IMR-90 (cell line): ENCODE measurements around the gene PRL. TPM values are rescaled to one million over a fixed set of nuclear protein-coding genes. Genes with fewer than 3 reads are reported as not detected.
A peak's percentile ranks its signal among the peaks of the same experiment; 100 is the strongest.

Source experiments
- ATAC-seq: fragments of 200-7000 bp; cut with Tn5 transposase; 2 replicates; pipeline ENCODE4 v1.9.1; 2020; ENCODE audit warnings: low read depth, mild to moderate bottlenecking, moderate library complexity
- BruUV-seq: library from RNA; stranded (reverse); fragments of 400-500 nt; replicated peaks from 2 replicates; lab custom pipeline; 2021; lab: Mats Ljungman, UMichigan
- CTCF ChIA-PET: fragments of 300-600 bp; formaldehyde crosslinking; extraction: SDS; loops from one replicate; lab custom pipeline; 2021; ENCODE audit warnings: antibody characterized with exemption; lab: Yijun Ruan, JAX
- POLR2A ChIA-PET: fragments of 300-600 bp; sonication (Branson Sonifier 250); formaldehyde crosslinking; loops from one replicate; lab custom pipeline; 2022; ENCODE audit warnings: antibody characterized with exemption; ENCODE audit not compliant: unreplicated experiment; lab: Charles Lee
- DNase-seq: peaks from one replicate; pipeline ENCODE4 v3.0.0; 2013
- H2AFZ ChIP-seq: replicated peaks from 2 replicates; pipeline ENCODE3; 2013; ENCODE audit warnings: low read length, mild to moderate bottlenecking; ENCODE audit not compliant: poor library complexity
- H2AK5ac ChIP-seq: 2 replicates; pipeline ENCODE4 v1.6.1; 2013; ENCODE audit warnings: low read depth, low read length, inconsistent platforms
- H2AK9ac ChIP-seq: replicated peaks from 2 replicates; pipeline ENCODE3; 2013; ENCODE audit warnings: mild to moderate bottlenecking, low read depth, low read length, moderate library complexity; ENCODE audit not compliant: poor library complexity
- H2BK120ac ChIP-seq: 2 replicates; pipeline ENCODE4 v1.6.1; 2013; ENCODE audit warnings: low read depth, low read length, inconsistent platforms
- H2BK15ac ChIP-seq: 3 replicates; pipeline ENCODE4 v1.6.1; 2013; ENCODE audit warnings: low read depth, low read length, inconsistent platforms
- H2BK20ac ChIP-seq: 2 replicates; pipeline ENCODE4 v1.6.1; 2013; ENCODE audit warnings: low read depth, mild to moderate bottlenecking, inconsistent platforms, low read length, moderate library complexity
- H2BK5ac ChIP-seq: 2 replicates; pipeline ENCODE4 v1.6.1; 2013; ENCODE audit warnings: mild to moderate bottlenecking, low read depth, low read length, inconsistent platforms; ENCODE audit not compliant: poor library complexity, severe bottlenecking
- H3K14ac ChIP-seq: replicated peaks from 2 replicates; pipeline ENCODE4 v1.6.1; 2013; ENCODE audit warnings: low read depth, low read length, inconsistent platforms
- H3K18ac ChIP-seq: 2 replicates; pipeline ENCODE4 v1.6.1; 2013; ENCODE audit warnings: low read depth, low read length, control low read depth
- H3K23ac ChIP-seq: 2 replicates; pipeline ENCODE4 v1.6.1; 2013; ENCODE audit warnings: low read depth, low read length, inconsistent platforms
- H3K27ac ChIP-seq: 2 replicates; pipeline ENCODE4 v1.5.1; 2013; ENCODE audit warnings: mild to moderate bottlenecking, control low read depth, low read length; ENCODE audit not compliant: insufficient read depth
- H3K27me3 ChIP-seq: 2 replicates; pipeline ENCODE4 v1.6.1; 2013; ENCODE audit warnings: low read length; ENCODE audit not compliant: control insufficient read depth, insufficient read depth
- H3K36me3 ChIP-seq: 2 replicates; pipeline ENCODE4 v1.6.1; 2013; ENCODE audit warnings: low read length, mixed read lengths; ENCODE audit not compliant: control insufficient read depth, insufficient read depth
- H3K4ac ChIP-seq: 2 replicates; pipeline ENCODE4 v1.6.1; 2013; ENCODE audit warnings: low read depth, low read length, inconsistent platforms
- H3K4me1 ChIP-seq: 2 replicates; pipeline ENCODE4 v1.6.1; 2013; ENCODE audit warnings: low read length, mixed read lengths; ENCODE audit not compliant: control insufficient read depth, insufficient read depth
- H3K4me2 ChIP-seq: 2 replicates; pipeline ENCODE4 v1.6.1; 2013; ENCODE audit warnings: low read depth, mild to moderate bottlenecking, control low read depth, low read length, moderate library complexity
- H3K4me3 ChIP-seq: 2 replicates; pipeline ENCODE4 v1.5.1; 2013; ENCODE audit warnings: low read depth, mild to moderate bottlenecking, control low read depth, low read length, moderate library complexity; ENCODE audit not compliant: insufficient read depth
- H3K56ac ChIP-seq: 2 replicates; pipeline ENCODE4 v1.6.1; 2013; ENCODE audit warnings: low read length, inconsistent platforms; ENCODE audit not compliant: insufficient read depth; ENCODE audit errors: extremely low read depth
- H3K79me1 ChIP-seq, 2 experiments: 2 replicates each; pipeline ENCODE4 v1.6.1; 2013; ENCODE audit warnings: low read length in 2 of 2, inconsistent platforms in 1 of 2, low read depth in 1 of 2
- H3K9ac ChIP-seq: 2 replicates; pipeline ENCODE4 v1.6.1; 2013; ENCODE audit warnings: low read depth, low read length, control low read depth
- H3K9me1 ChIP-seq: 2 replicates; pipeline ENCODE4 v1.6.1; 2013; ENCODE audit warnings: low read length, inconsistent platforms; ENCODE audit not compliant: insufficient read depth
- H3K9me3 ChIP-seq: 2 replicates; pipeline ENCODE4 v1.6.1; 2013; ENCODE audit warnings: low read length; ENCODE audit not compliant: control insufficient read depth, insufficient read depth
- H4K20me1 ChIP-seq: 2 replicates; pipeline ENCODE4 v1.6.1; 2013; ENCODE audit warnings: low read length, inconsistent platforms; ENCODE audit not compliant: insufficient read depth
- H4K5ac ChIP-seq: 2 replicates; pipeline ENCODE4 v1.6.1; 2013; ENCODE audit warnings: mild to moderate bottlenecking, low read depth, low read length, control low read depth
- H4K8ac ChIP-seq, 2 experiments: 2 replicates each; pipeline ENCODE4 v1.6.1; 2013; ENCODE audit warnings: low read depth in 2 of 2, low read length in 2 of 2, control low read depth in 1 of 2, inconsistent platforms in 1 of 2
- H4K91ac ChIP-seq: 2 replicates; pipeline ENCODE4 v1.6.1; 2013; ENCODE audit warnings: low read depth, low read length, inconsistent platforms; ENCODE audit not compliant: insufficient read depth
- BHLHE40 ChIP-seq: fragments of 150-350 bp; IDR thresholded peaks from 2 replicates; pipeline ENCODE4 v1.6.1; 2016; ENCODE audit warnings: mild to moderate bottlenecking, low read depth, low read length
- CEBPB ChIP-seq: IDR thresholded peaks from 2 replicates; pipeline ENCODE4 v1.6.1; 2012; ENCODE audit warnings: low read depth, low read length, improper control_type of control experiment
- ELK1 ChIP-seq: fragments of 150-350 bp; IDR thresholded peaks from 2 replicates; pipeline ENCODE4 v1.6.1; 2016; ENCODE audit warnings: low read depth, mild to moderate bottlenecking, low read length, moderate library complexity, borderline replicate concordance
- MAFK ChIP-seq: IDR thresholded peaks from 2 replicates; pipeline ENCODE4 v1.6.1; 2012; ENCODE audit warnings: low read depth, low read length, improper control_type of control experiment
- USF2 ChIP-seq: fragments of 150-350 bp; IDR thresholded peaks from 2 replicates; pipeline ENCODE4 v1.6.1; 2017; ENCODE audit warnings: mild to moderate bottlenecking, antibody characterized with exemption, low read length, low read depth
- WGBS, 2 experiments: methylation state at CpG; one replicate each; pipeline versions ENCODE4 v1.1.5 to v1.1.7; 2013; ENCODE audit warnings: missing lambda C conversion rate in 2 of 2; ENCODE audit not compliant: insufficient read length in 1 of 2; ENCODE audit errors: extremely low coverage in 2 of 2; 5-methylcytosine and 5-hydroxymethylcytosine counted together
- dilution Hi-C: fragments of 300-500 bp; cut with HindIII; formaldehyde crosslinking; loops from one replicate; pipeline ENCODE4 v1.14.3; 2018; ENCODE audit warnings: low sequenced_read_pairs; ENCODE audit not compliant: unreplicated experiment
- in situ Hi-C: fragments of 300-500 bp; cut with MboI; formaldehyde crosslinking; loops from 3 replicates; pipeline ENCODE4 v1.14.3; 2019; ENCODE audit warnings: low sequenced_read_pairs, inconsistent platforms, mixed read lengths
- intact Hi-C: fragments of 100-400 bp; cut with micrococcal nuclease; formaldehyde crosslinking; loops from 2 replicates; pipeline ENCODE4 v1.10.0; 2022
- polyA plus RNA-seq, 3 experiments: library from polyadenylated mRNA; depleted of rRNA; stranded (reverse); fragments of >200 nt; gene quantifications; 2 replicates each; pipeline ENCODE4 v1.2.3, GENCODE V29; 2012; ENCODE audit warnings: low replicate concordance in 1 of 3
- total RNA-seq: library from RNA; depleted of rRNA; stranded (reverse); fragments of >200 nt; gene quantifications from 2 replicates; pipeline ENCODE4 v1.2.3, GENCODE V29; 2012

The PRL gene
- total and polyA plus RNA-seq, 2 of the 4 experiments (the other 2 are of a cell fraction) = not detected

GRCh38 chr6:22248513-22249308 is 48.1 kb downstream of the PRL start:
- no peak overlapping the region for H3K14ac ChIP-seq
- ATAC-seq (peak; percentile 74), DNase-seq (peak; percentile 83)
- intact Hi-C loops (loop anchor here (5.0 kb wide), 2 partner anchors 101 to 651 kb away; no protein-coding TSS in a partner anchor), dilution Hi-C loops (no loop called here), in situ Hi-C loops (no loop called here)
- no peak overlapping the region for H3K9ac ChIP-seq
- H3K4me1 ChIP-seq = peaks cover 11% of the 10 kb centered on the region
- BruUV-seq = no TSS peak
- POLR2A ChIA-PET = interaction anchor here (0.6 kb wide), 1 partner anchor 31 kb away, joined by 3 read pairs; no protein-coding TSS in a partner anchor
- no peaks in the 10 kb centered on the region for H3K79me1 ChIP-seq
- WGBS, 2 experiments = 0% methylated on average over 1 of the region's 6 CpGs; no CpG with 5 or more reads in 1 of the 2 experiments
- H2AFZ ChIP-seq = no peak overlapping the region
- H3K36me3 ChIP-seq = no peaks in the 10 kb centered on the region; the same call in 1 of the 2 replicates
- H3K18ac ChIP-seq = peak overlapping the region; percentile 96
- CTCF ChIA-PET = interaction anchor here (0.8 to 1.0 kb wide), 2 partner anchors 313 to 481 kb away, joined by 3 read pairs; no protein-coding TSS in a partner anchor
- H4K20me1 ChIP-seq = no peaks in the 10 kb centered on the region
- H2BK20ac ChIP-seq = peak overlapping the region; percentile 61
- peak overlapping the region; percentile 52 for H2BK5ac ChIP-seq
- no peaks in the 10 kb centered on the region for H3K9me3 ChIP-seq
- H3K4me3 ChIP-seq = no peak overlapping the region
- no peaks in the 10 kb centered on the region for H3K27me3 ChIP-seq
- H4K91ac ChIP-seq = peak overlapping the region; percentile 77; the same call in 1 of the 2 replicates
- 0 out of 3 replicates have a peak overlapping the region, but pooled peaks have one; percentile 77 for H2BK15ac ChIP-seq
- H3K4me2 ChIP-seq = peak overlapping the region; percentile 66
- TF ChIP-seq CEBPB = no peak
- TF ChIP-seq BHLHE40 = no peak
- TF ChIP-seq ELK1 = no peak
- TF ChIP-seq MAFK = 0 out of 2 replicates have a peak, but pooled peaks have one; percentile 15
- no peak for TF ChIP-seq USF2
- H2AK5ac ChIP-seq = peak overlapping the region; percentile 32; the same call in 1 of the 2 replicates
- peak overlapping the region; percentile 65 for H2BK120ac ChIP-seq
- peak overlapping the region in 1 of 2 experiments; percentile 47; a peak in 2 of 4 replicates for H4K8ac ChIP-seq
- peak overlapping the region; percentile 84 for H4K5ac ChIP-seq
- H3K23ac ChIP-seq = no peak overlapping the region
- no peak overlapping the region for H3K56ac ChIP-seq
- H3K27ac ChIP-seq = peak overlapping the region; percentile 43; the same call in 1 of the 2 replicates
- H3K4ac ChIP-seq = peak overlapping the region; percentile 21; the same call in 1 of the 2 replicates
- H2AK9ac ChIP-seq = no peak overlapping the region
- 0 out of 2 replicates have a peak, but pooled peaks cover 3% of the 10 kb centered on the region for H3K9me1 ChIP-seq
